ENCODE data around the gene OR2K2. TPM values are rescaled to one million over a fixed set of nuclear protein-coding genes. Genes with fewer than 3 reads are reported as not detected.
"Not testable (repeated sequence)": the region's sequence is repeated elsewhere in the genome, so short reads cannot be mapped to it uniquely, and the experiment has no call there.

Gene OR2K2
- total RNA-seq, 1 donor from 2014 or later: not detected

GRCh38 chr9:111297066-111297824 lies 32.8 kb downstream of the OR2K2 start:
- ATAC-seq: no peak

- no peak for ATAC-seq
Observed at GRCh38 chr9:111294691-111295451, 35.2 kb downstream of the OR2K2 start.

DNA sequence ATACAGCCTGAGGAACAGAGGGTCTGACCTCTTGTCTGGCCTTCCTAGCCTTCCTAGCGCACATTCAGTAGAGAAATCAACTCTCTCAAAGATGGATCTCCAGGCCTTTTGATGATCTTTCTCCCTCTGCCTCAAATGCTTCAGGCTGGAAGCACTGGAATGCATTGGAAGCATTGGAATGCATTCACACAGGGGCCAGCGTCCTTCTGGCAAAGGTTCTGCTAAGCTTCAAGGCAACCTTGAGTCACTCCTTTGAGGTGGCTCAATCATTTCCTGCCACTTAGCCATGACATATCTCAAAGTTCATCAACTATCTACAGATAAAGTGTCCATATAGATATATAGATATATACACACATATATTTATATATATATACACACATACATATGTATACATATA lies 42.9 kb downstream of the OR2K2 start:
- ATAC-seq: no peak

- no peak for ATAC-seq
Observed at GRCh38 chr9:111284703-111285102, 45.3 kb downstream of the OR2K2 start.

DNA sequence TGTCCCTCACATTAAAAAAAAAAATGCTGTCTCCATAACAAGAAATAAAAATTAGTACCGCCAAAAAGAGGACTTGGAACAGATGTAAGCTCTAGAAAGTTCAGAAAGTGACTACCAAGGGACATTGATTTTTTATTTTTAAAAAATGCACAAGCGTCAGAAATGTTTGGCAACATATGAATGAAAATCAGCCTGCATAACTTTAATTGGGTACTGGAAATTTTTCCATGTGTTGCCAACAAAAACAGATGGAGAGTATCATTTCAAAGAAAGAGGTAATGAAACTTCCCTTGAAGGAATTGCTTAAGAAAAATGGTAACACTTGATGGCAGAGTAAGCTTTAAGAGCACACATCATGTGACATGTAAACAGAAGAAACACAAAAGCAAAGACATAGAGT lies 47.2 kb downstream of the OR2K2 start:
- ATAC-seq: no peak

GRCh38 chr9:111280795-111281194 lies 49.2 kb downstream of the OR2K2 start:
- ATAC-seq: not testable (repeated sequence)

Other genes with a start within 250 kb of the OR2K2 start
- gene ECPAS, start 154.2 kb upstream of the OR2K2 start, total RNA-seq: 56.5 TPM
- gene ZNF483, start 195.0 kb upstream of the OR2K2 start, total RNA-seq: 0.36 TPM